RPMI7951 (cell line): Measurements from ENCODE around the gene PMPCA. TPM values are rescaled to one million over a fixed set of nuclear protein-coding genes. Genes with fewer than 3 reads are reported as not detected.
"Not testable (repeated sequence)": the region's sequence is repeated elsewhere in the genome, so short reads cannot be mapped to it uniquely, and the experiment has no call there.

Experiments used
- DNase-seq: peaks from one replicate; pipeline ENCODE4 v3.0.0-alpha.2; 2012; ENCODE audit warnings: low read depth
- total RNA-seq: library from RNA; depleted of rRNA; stranded (reverse); fragments of >200 nt; shearing (Covaris generic); gene quantifications from 2 replicates; pipeline ENCODE4 v1.2.3, GENCODE V29; 2014

The PMPCA gene
- total RNA-seq, 1 experiment from 2014 or later, result 23.6 TPM

GRCh38 chr9:136394312-136395019, 16.0 kb upstream of the PMPCA start:
- no peak for DNase-seq

DNA sequence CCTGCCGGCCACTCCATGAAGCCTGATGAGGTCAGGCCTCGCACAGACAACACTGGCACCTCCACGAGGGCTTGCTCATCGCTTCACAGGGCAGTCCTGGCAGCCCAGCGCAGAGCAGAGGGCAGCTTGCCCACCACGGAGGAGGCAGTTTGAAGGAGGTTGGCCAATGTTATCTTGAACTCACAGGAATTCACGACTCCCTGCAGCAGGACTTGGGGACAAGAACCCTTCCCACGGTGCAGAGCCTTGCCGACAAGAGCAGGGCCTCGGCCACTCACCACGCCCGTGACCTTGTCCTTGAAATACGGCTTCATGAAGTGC, 15.5 kb upstream of the PMPCA start:
- no peak for DNase-seq

- DNase-seq, result no peak
Observed at GRCh38 chr9:136395345-136396218, 14.9 kb upstream of the PMPCA start.

- DNase-seq, result no peak
Observed at GRCh38 chr9:136396219-136396515, 14.3 kb upstream of the PMPCA start.

- no peak for DNase-seq
Observed at GRCh38 chr9:136397643-136398042, 12.8 kb upstream of the PMPCA start.

DNA sequence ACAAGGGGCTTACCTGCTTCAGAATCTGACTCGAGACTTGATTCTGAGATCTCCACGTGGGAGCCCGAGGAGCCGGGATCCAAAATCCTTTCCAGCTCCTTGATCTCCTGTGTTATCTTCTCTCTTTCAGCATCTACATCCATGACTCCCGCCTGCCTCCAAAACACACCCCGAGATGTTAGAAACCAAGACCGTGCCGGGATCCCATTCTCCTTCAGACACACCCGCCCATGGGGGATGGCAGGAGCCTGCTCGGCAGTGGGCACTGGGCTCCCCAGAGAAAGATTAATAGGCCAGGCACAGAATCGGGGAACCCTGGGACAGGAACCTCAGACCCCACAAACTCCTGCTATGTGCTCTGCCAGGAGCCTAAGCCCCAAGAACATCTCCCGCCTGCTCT, 12.2 kb upstream of the PMPCA start:
- no peak for DNase-seq

GRCh38 chr9:136399176-136400037, 11.1 kb upstream of the PMPCA start:
- no peak for DNase-seq

- DNase-seq, result peak; percentile 79
Observed at GRCh38 chr9:136400038-136400834, 10.2 kb upstream of the PMPCA start, which contains the start of gene SNAPC4. Gene SNAPC4 (minus strand): TSS chr9:136400170. CDS start chr9:136398428, 1,742 bp downstream.

DNA sequence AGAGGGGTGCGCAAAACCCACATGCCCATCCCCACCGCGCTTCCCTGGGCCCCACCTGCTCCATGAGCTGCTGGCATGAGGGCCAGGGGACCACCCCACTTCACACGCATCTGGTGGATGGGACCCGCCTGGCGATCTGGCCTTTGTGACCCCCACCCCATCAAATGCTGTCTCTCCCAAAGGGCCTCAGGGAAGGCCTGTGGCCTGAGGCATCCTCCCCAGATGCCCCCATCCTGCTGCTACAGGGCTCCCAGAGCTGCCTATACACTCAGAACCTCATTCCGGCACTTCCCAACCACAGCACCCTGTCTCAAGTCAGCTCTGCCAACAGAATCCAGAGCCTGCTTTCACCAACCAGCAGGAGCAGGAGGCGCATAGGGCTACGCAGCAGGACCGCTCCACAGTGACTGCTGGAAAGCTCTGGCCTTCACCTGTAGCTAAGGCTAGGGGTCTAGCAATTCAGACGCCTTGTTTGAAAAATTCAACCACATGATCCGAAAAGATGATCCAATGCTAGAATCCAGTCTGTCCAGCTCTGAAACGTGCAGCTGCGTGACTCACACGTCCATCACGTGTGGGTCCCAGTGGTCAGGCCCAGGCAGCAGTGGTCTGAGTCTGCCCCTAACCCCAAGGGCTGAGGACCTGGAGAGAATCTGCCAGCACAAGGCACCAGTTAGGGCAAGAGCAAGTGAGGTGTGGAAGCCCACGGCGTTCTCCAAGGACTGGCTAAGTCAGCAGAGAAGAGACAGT, 9.1 kb upstream of the PMPCA start:
- DNase-seq, result peak; percentile 14

- DNase-seq, result no peak
Observed at GRCh38 chr9:136402067-136402466, 8.4 kb upstream of the PMPCA start.

- DNase-seq, result no peak
Observed at GRCh38 chr9:136403538-136403914, 6.9 kb upstream of the PMPCA start.

DNA sequence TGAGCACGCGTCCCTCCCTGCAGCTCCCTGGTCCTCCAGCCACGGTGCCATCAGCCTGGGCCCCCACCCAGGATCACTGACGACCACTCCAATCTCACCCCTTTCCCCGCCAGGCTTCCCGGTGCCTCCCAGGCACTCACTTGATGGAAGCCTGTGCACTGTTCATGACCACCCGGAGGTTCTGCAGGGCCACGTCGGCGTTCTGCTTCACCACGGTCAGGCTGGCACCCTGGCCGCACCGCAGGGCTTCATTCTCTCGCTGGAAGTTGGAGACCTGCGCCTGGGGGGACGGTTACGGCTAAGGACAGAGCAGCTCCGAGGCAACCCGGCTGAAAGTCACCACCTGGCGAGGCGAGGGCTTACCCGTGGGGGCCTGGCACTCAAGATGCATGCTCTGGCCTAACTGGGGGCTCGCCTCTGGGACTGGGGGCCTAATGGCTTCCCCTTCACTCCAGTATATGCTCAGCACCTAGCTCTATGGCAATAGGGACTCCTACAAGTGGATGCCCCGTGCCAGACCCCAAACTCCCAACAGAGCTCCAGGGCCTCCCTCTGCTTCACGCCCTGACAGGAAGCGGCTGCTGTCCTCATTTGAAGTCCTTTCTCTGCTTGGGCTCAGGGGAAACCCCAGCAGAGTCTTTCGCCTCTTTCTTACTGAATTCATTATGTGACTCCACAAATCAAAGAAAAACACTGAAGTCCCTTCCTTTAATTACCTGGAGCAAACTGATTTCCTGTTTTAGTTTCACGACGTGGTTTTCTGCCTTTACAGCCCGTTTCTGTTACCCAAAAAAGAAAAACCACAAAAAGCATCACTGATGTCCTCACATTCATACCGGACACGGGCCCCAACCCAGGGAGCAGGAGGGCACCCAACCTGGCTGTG, 6.3 kb upstream of the PMPCA start:
- DNase-seq, result no peak

- DNase-seq, result no peak
Observed at GRCh38 chr9:136404801-136405136, 5.7 kb upstream of the PMPCA start.

DNA sequence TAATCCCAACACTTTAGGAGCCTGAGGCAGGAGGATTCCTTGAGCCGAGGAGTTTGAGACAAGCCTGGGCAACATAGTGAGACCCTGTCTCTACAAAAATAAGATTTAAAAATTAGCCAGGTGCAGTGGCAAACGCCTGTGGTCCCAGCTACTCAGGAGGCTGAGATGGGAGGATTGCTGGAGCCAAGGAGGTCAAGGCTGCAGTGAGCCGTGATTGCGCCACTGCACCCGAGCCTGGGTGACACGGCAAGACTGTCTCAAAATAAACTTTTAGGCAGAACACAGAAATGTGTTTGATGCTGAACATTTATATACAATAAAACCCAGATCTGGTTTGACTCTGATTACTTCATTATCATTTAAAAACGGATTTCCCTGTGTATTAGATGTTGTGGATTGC, 5.0 kb upstream of the PMPCA start:
- no peak for DNase-seq

- DNase-seq, result not testable (repeated sequence)
Observed at GRCh38 chr9:136405904-136406303, 4.6 kb upstream of the PMPCA start.

- not testable (repeated sequence) for DNase-seq
Observed at GRCh38 chr9:136407061-136407460, 3.4 kb upstream of the PMPCA start.

- DNase-seq, result no peak
Observed at GRCh38 chr9:136407911-136408310, 2.5 kb upstream of the PMPCA start.

DNA sequence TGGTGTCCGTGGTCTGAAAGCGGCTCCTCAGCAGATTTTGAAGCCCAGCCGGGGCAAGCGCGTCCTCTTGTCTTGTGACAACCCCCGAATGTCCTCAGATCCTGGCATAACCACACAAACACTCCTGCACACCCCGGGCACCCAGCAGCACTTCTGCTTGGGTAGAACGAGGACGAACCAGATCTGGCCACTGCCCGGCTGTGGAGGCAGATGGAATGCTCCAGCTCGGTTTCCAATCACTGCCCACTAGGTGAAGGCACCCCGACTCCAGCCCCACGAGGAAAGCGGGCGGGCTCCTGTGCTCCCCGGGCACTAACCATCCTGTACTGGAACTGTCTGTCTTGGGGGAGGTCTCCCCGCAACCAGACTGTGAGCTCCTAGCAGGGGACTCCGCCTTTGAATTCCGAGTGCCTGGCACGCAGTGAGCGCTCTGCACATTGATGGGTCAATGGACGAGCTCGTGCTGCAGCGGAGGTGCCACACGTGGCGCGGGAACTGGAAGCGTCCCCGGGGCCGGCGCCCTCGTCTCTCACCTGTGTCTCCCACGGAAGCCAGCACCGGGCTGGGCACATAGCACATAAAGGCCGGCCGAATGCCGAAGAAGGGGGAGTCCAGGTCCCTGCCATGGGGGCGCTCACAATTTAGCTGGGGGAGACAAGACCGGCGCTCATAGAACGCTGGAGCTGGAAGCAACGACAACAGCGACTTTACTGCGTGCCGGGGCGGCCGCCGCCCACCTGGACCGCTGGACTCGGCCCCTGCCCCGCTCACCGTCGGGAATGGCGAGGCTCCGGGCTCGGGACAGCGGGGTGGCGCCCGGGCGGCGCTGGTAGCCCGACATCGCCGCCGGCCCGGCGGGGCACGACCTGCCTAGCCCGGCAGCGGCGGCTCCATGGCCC, 652 bp upstream of the PMPCA start:
- DNase-seq, result peak; percentile 38

- no peak for DNase-seq
Observed at GRCh38 chr9:136411378-136411777, 920 bp downstream of the PMPCA start.
